ENCODE measurements around the gene CEP128. TPM values are rescaled to one million over a fixed set of nuclear protein-coding genes. Genes with fewer than 3 reads are reported as not detected.

CEP128 gene
- total and polyA plus RNA-seq, 2 experiments from 2014 or later, result 2.4 to 5.2 TPM

- H4K20me1 ChIP-seq (ENCODE audit: insufficient read depth), result no peaks in the 10 kb centered on the region
- H3K79me2 ChIP-seq (ENCODE audit: insufficient read depth), result no peaks in the 10 kb centered on the region
- H3K9me3 ChIP-seq (ENCODE audit: low read depth), result no peaks in the 10 kb centered on the region
- no peaks in the 10 kb centered on the region for H3K27me3 ChIP-seq (replicated peaks; ENCODE audit: insufficient read depth)
- H2AFZ ChIP-seq, result no peak overlapping the region
- H3K36me3 ChIP-seq (ENCODE audit: low read depth), result no peaks in the 10 kb centered on the region
- H3K4me2 ChIP-seq (ENCODE audit: unreplicated experiment), result no peak overlapping the region
- no peaks in the 10 kb centered on the region for H3F3A ChIP-seq (ENCODE audit: insufficient read depth)
- in situ Hi-C loops (cut with MboI), result no loop called here
- H3K4me3 ChIP-seq, result no peak overlapping the region
- no peaks in the 10 kb centered on the region; the same call in 1 of the 2 replicates for H3K9me2 ChIP-seq (ENCODE audit: insufficient read depth)
- TF ChIP-seq EZH2phosphoT487 (IDR thresholded peaks at IDR 0.05; ENCODE audit: insufficient read depth, low read depth), result no peak
- TF ChIP-seq EZH2 (IDR thresholded peaks at IDR 0.05; ENCODE audit: insufficient read depth, poor library complexity, severe bottlenecking), result no peak
- WGBS, 2 experiments (ENCODE audit: low coverage in 1 of 2, low lambda C conversion rate in 2 of 2, missing lambda C conversion rate in 2 of 2), result 90% methylated on average over 1 of the region's 1 CpG
- H3K27ac ChIP-seq, result no peak overlapping the region
- no peak for DNase-seq
- no peak overlapping the region for H3K9ac ChIP-seq
- no peaks in the 10 kb centered on the region for H3K4me1 ChIP-seq (ENCODE audit: insufficient read depth)
Observed at GRCh38 chr14:80658733-80659132, 282.8 kb downstream of the CEP128 start.

- no peak overlapping the region for H3K9ac ChIP-seq
- no peak overlapping the region for H3K27ac ChIP-seq
- H3K4me1 ChIP-seq (ENCODE audit: insufficient read depth), result no peaks in the 10 kb centered on the region
- H3K27me3 ChIP-seq (replicated peaks; ENCODE audit: insufficient read depth), result no peaks in the 10 kb centered on the region
- H3K9me3 ChIP-seq (ENCODE audit: low read depth), result no peaks in the 10 kb centered on the region
- H3K36me3 ChIP-seq (ENCODE audit: low read depth), result no peaks in the 10 kb centered on the region
- no peaks in the 10 kb centered on the region for H3F3A ChIP-seq (ENCODE audit: insufficient read depth)
- no peak overlapping the region for H3K4me2 ChIP-seq (ENCODE audit: unreplicated experiment)
- no peak for TF ChIP-seq EZH2phosphoT487 (IDR thresholded peaks at IDR 0.05; ENCODE audit: insufficient read depth, low read depth)
- no peak for TF ChIP-seq EZH2 (IDR thresholded peaks at IDR 0.05; ENCODE audit: insufficient read depth, poor library complexity, severe bottlenecking)
- no peaks in the 10 kb centered on the region; the same call in 1 of the 2 replicates for H3K9me2 ChIP-seq (ENCODE audit: insufficient read depth)
- no peaks in the 10 kb centered on the region for H4K20me1 ChIP-seq (ENCODE audit: insufficient read depth)
- WGBS, 2 experiments (ENCODE audit: low coverage in 1 of 2, low lambda C conversion rate in 2 of 2, missing lambda C conversion rate in 2 of 2), result 96 to 100% methylated on average over 1 of the region's 1 CpG
- H3K4me3 ChIP-seq, result no peak overlapping the region
- DNase-seq, result no peak
- H3K79me2 ChIP-seq (ENCODE audit: insufficient read depth), result no peaks in the 10 kb centered on the region
- in situ Hi-C loops (cut with MboI), result no loop called here
- H2AFZ ChIP-seq, result no peak overlapping the region
Observed at GRCh38 chr14:80658155-80658554, 283.4 kb downstream of the CEP128 start.

GRCh38 chr14:80653956-80654355, 287.6 kb downstream of the CEP128 start:
- Histone ChIP-seq H3K4me2 (ENCODE audit: unreplicated experiment) (no peak overlapping the region), H3K4me3 (no peak overlapping the region), H3K4me1 (ENCODE audit: insufficient read depth) (no peaks in the 10 kb centered on the region), H3K36me3 (ENCODE audit: low read depth) (no peaks in the 10 kb centered on the region), H4K20me1 (ENCODE audit: insufficient read depth) (no peaks in the 10 kb centered on the region), H3K9me2 (ENCODE audit: insufficient read depth) (no peaks in the 10 kb centered on the region), H3K27ac (no peak overlapping the region), H3K9me3 (ENCODE audit: low read depth) (no peaks in the 10 kb centered on the region), H3K9ac (no peak overlapping the region), H3K27me3 (replicated peaks; ENCODE audit: insufficient read depth) (no peaks in the 10 kb centered on the region), H2AFZ (no peak overlapping the region), H3K79me2 (ENCODE audit: insufficient read depth) (no peaks in the 10 kb centered on the region), H3F3A (ENCODE audit: insufficient read depth) (no peaks in the 10 kb centered on the region)
- in situ Hi-C loops (cut with MboI), result no loop called here
- DNase-seq, result peak; percentile 18
- no peak for TF ChIP-seq EZH2 (IDR thresholded peaks at IDR 0.05; ENCODE audit: insufficient read depth, poor library complexity, severe bottlenecking)
- TF ChIP-seq EZH2phosphoT487 (IDR thresholded peaks at IDR 0.05; ENCODE audit: insufficient read depth, low read depth), result no peak
- 66 to 82% methylated on average over 3 of the region's 3 CpGs for WGBS, 2 experiments (ENCODE audit: low coverage in 1 of 2, low lambda C conversion rate in 2 of 2, missing lambda C conversion rate in 2 of 2)

GRCh38 chr14:80645667-80646413, 295.7 kb downstream of the CEP128 start:
- 96 to 99% methylated on average over 5 of the region's 5 CpGs for WGBS, 2 experiments (ENCODE audit: low coverage in 1 of 2, low lambda C conversion rate in 2 of 2, missing lambda C conversion rate in 2 of 2)
- no peak overlapping the region for H3K4me2 ChIP-seq (ENCODE audit: unreplicated experiment)
- no peaks in the 10 kb centered on the region for H3K36me3 ChIP-seq (ENCODE audit: low read depth)
- no peaks in the 10 kb centered on the region for H3K79me2 ChIP-seq (ENCODE audit: insufficient read depth)
- H3K9me2 ChIP-seq (ENCODE audit: insufficient read depth), result peaks cover 4% of the 10 kb centered on the region; the same call in 1 of the 2 replicates
- no peak overlapping the region for H3K9ac ChIP-seq
- H2AFZ ChIP-seq, result no peak overlapping the region
- no peaks in the 10 kb centered on the region for H3K4me1 ChIP-seq (ENCODE audit: insufficient read depth)
- no peaks in the 10 kb centered on the region for H3K27me3 ChIP-seq (replicated peaks; ENCODE audit: insufficient read depth)
- H3K4me3 ChIP-seq, result no peak overlapping the region
- no peaks in the 10 kb centered on the region for H4K20me1 ChIP-seq (ENCODE audit: insufficient read depth)
- in situ Hi-C loops (cut with MboI), result no loop called here
- H3F3A ChIP-seq (ENCODE audit: insufficient read depth), result no peaks in the 10 kb centered on the region
- no peak overlapping the region for H3K27ac ChIP-seq
- no peak for DNase-seq
- TF ChIP-seq EZH2 (IDR thresholded peaks at IDR 0.05; ENCODE audit: insufficient read depth, poor library complexity, severe bottlenecking) (no peak), EZH2phosphoT487 (IDR thresholded peaks at IDR 0.05; ENCODE audit: insufficient read depth, low read depth) (no peak)
- no peaks in the 10 kb centered on the region for H3K9me3 ChIP-seq (ENCODE audit: low read depth)
